Measurements from ENCODE around the gene ATN1.

The ATN1 gene

GRCh38 chr12:6914947-6915788 lies 12.6 kb upstream of the ATN1 start:
- TF ChIP-seq, protein P1, sequence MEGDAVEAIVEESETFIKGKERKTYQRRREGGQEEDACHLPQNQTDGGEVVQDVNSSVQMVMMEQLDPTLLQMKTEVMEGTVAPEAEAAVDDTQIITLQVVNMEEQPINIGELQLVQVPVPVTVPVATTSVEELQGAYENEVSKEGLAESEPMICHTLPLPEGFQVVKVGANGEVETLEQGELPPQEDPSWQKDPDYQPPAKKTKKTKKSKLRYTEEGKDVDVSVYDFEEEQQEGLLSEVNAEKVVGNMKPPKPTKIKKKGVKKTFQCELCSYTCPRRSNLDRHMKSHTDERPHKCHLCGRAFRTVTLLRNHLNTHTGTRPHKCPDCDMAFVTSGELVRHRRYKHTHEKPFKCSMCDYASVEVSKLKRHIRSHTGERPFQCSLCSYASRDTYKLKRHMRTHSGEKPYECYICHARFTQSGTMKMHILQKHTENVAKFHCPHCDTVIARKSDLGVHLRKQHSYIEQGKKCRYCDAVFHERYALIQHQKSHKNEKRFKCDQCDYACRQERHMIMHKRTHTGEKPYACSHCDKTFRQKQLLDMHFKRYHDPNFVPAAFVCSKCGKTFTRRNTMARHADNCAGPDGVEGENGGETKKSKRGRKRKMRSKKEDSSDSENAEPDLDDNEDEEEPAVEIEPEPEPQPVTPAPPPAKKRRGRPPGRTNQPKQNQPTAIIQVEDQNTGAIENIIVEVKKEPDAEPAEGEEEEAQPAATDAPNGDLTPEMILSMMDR (conservative IDR thresholded peaks at IDR 0.05; ENCODE audit: low read depth): no peak
- ChIA-PET CTCF (no interaction called here), POLR2A (ENCODE audit: low non-redundant PET) (no interaction called here)
- H3K27ac ChIP-seq: no peak overlapping the region; the same call in 1 of the 2 replicates
- no peak for DNase-seq (ENCODE audit: low spot score)

DNA sequence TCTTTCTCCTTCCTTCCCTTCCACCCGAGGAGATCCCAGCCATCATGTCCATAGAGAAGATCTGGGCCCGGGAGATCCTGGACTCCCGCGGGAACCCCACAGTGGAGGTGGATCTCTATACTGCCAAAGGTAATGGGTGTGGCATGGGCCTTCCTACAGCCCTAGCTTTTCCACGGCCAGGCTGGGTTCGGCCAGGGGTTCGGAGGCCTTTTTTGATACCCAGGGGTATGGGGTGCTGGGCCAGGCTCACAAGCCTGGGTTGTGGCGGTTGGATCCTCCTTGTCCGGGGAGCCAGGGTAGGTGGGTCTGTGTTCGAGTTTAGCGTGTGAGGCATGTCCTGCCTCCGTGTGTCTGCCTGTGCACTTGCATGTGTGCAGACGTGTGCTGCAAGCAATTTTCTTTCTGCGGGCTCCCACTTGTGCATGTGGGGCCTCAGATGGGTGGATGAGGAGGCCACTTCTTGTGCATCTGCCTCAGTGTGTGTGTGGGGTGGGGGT lies 11.9 kb upstream of the ATN1 start:
- TF ChIP-seq, protein P1 (conservative IDR thresholded peaks at IDR 0.05; ENCODE audit: low read depth): no peak
- DNase-seq (ENCODE audit: low spot score): no peak
- POLR2A ChIA-PET (ENCODE audit: low non-redundant PET): no interaction called here
- H3K27ac ChIP-seq: no peak overlapping the region
- CTCF ChIA-PET: no interaction called here

- ChIA-PET POLR2A (ENCODE audit: low non-redundant PET) (no interaction called here), CTCF (interaction anchor here (0.5 to 1.0 kb wide), 2 partner anchors 25 to 32 kb away, joined by 3 to 5 read pairs; no protein-coding TSS in a partner anchor)
- TF ChIP-seq, protein P1 (conservative IDR thresholded peaks at IDR 0.05; ENCODE audit: low read depth): no peak
- H3K27ac ChIP-seq: no peak overlapping the region
- DNase-seq (ENCODE audit: low spot score): no peak
These were observed 11.1 kb upstream of the ATN1 start for GRCh38 chr12:6916426-6917200.

- no peak for DNase-seq (ENCODE audit: low spot score)
- ChIA-PET POLR2A (ENCODE audit: low non-redundant PET) (interaction anchor here (0.6 kb wide), 1 partner anchor 38 kb away, joined by 3 read pairs; no protein-coding TSS in a partner anchor), CTCF (interaction anchor here (0.5 to 1.1 kb wide), 6 partner anchors 17 to 252 kb away, joined by 3 to 5 read pairs (median 4); partner anchors contain the start of gene SPSB2)
- TF ChIP-seq, protein P1 (conservative IDR thresholded peaks at IDR 0.05; ENCODE audit: low read depth): no peak
- no peak overlapping the region for H3K27ac ChIP-seq
These were observed 10.1 kb upstream of the ATN1 start for GRCh38 chr12:6917491-6918231.

GRCh38 chr12:6919588-6919987 lies 8.2 kb upstream of the ATN1 start:
- no peak overlapping the region for H3K27ac ChIP-seq
- CTCF ChIA-PET: no interaction called here
- DNase-seq (ENCODE audit: low spot score): no peak
- TF ChIP-seq, protein P1 (conservative IDR thresholded peaks at IDR 0.05; ENCODE audit: low read depth): no peak
- POLR2A ChIA-PET (ENCODE audit: low non-redundant PET): interaction anchor here (0.6 kb wide), 1 partner anchor 264 kb away, joined by 11 read pairs; no protein-coding TSS in a partner anchor

DNA sequence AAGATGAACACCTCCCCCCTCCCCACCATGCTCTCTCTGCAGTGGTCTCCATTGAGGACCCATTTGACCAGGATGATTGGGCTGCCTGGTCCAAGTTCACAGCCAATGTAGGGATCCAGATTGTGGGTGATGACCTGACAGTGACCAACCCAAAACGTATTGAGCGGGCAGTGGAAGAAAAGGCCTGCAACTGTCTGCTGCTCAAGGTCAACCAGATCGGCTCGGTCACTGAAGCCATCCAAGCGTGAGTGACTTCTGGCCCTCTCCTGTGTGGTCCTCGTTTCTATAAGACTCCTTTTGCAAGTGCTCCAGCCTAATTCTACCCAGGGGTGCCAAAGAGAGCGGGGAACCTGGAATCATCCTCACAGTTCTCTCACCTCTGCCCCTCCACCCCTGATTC lies 6.2 kb upstream of the ATN1 start:
- ChIA-PET POLR2A (ENCODE audit: low non-redundant PET) (no interaction called here), CTCF (interaction anchor here (0.7 to 1.1 kb wide), 3 partner anchors 23 to 51 kb away, joined by 3 to 8 read pairs (median 3); no protein-coding TSS in a partner anchor)
- TF ChIP-seq, protein P1 (conservative IDR thresholded peaks at IDR 0.05; ENCODE audit: low read depth): no peak
- no peak for DNase-seq (ENCODE audit: low spot score)
- H3K27ac ChIP-seq: no peak overlapping the region
